ENCODE measurements around the gene RIT2.

Gene RIT2

GRCh38 chr18:42814618-42815017 is 300.9 kb downstream of the RIT2 start:
- no peak overlapping the region for H3K9ac ChIP-seq (ENCODE audit: low read length)
- no peaks in the 10 kb centered on the region for H3F3A ChIP-seq (ENCODE audit: insufficient read depth, low read length)
- no peaks in the 10 kb centered on the region for H3K4me1 ChIP-seq (ENCODE audit: low read length)
- TF ChIP-seq EZH2 (optimal IDR thresholded peaks at IDR 0.05; ENCODE audit: low read depth, low read length): no peak
- TF ChIP-seq EZH2phosphoT487 (IDR thresholded peaks at IDR 0.05; ENCODE audit: low read length): no peak
- no peak for TF ChIP-seq CTCF (IDR thresholded peaks at IDR 0.05; ENCODE audit: low read length)
- H2AFZ ChIP-seq (ENCODE audit: low read length): no peak overlapping the region
- H3K79me2 ChIP-seq (ENCODE audit: low read length): no peaks in the 10 kb centered on the region
- no peak overlapping the region for H3K27ac ChIP-seq (ENCODE audit: low read length)
- no peaks in the 10 kb centered on the region for H3K27me3 ChIP-seq (replicated peaks; ENCODE audit: insufficient read depth, low read length)
- H3K9me3 ChIP-seq (replicated peaks; ENCODE audit: insufficient read depth, low read length): no peaks in the 10 kb centered on the region
- H3K36me3 ChIP-seq (replicated peaks; ENCODE audit: insufficient read depth, low read length): no peaks in the 10 kb centered on the region
- no peak overlapping the region for H3K4me3 ChIP-seq (ENCODE audit: low read length)
- H3K9me2 ChIP-seq (replicated peaks; ENCODE audit: insufficient read depth, low read length): no peaks in the 10 kb centered on the region
- H4K20me1 ChIP-seq (ENCODE audit: insufficient read depth, low read length): no peaks in the 10 kb centered on the region
- no peak for DNase-seq
- H3K4me2 ChIP-seq (ENCODE audit: low read depth, low read length): no peak overlapping the region

- Histone ChIP-seq H3K27ac (ENCODE audit: low read length) (no peak overlapping the region), H3K36me3 (replicated peaks; ENCODE audit: insufficient read depth, low read length) (no peaks in the 10 kb centered on the region), H3K27me3 (replicated peaks; ENCODE audit: insufficient read depth, low read length) (no peaks in the 10 kb centered on the region), H3K9me2 (replicated peaks; ENCODE audit: insufficient read depth, low read length) (no peaks in the 10 kb centered on the region), H3K9ac (ENCODE audit: low read length) (no peak overlapping the region), H2AFZ (ENCODE audit: low read length) (no peak overlapping the region), H3F3A (ENCODE audit: insufficient read depth, low read length) (no peaks in the 10 kb centered on the region), H3K9me3 (replicated peaks; ENCODE audit: insufficient read depth, low read length) (no peaks in the 10 kb centered on the region), H3K79me2 (ENCODE audit: low read length) (no peaks in the 10 kb centered on the region), H3K4me3 (ENCODE audit: low read length) (no peak overlapping the region), H3K4me1 (ENCODE audit: low read length) (no peaks in the 10 kb centered on the region), H4K20me1 (ENCODE audit: insufficient read depth, low read length) (no peaks in the 10 kb centered on the region), H3K4me2 (ENCODE audit: low read depth, low read length) (no peak overlapping the region)
- no peak for TF ChIP-seq EZH2 (optimal IDR thresholded peaks at IDR 0.05; ENCODE audit: low read depth, low read length)
- TF ChIP-seq CTCF (IDR thresholded peaks at IDR 0.05; ENCODE audit: low read length): no peak
- no peak for TF ChIP-seq EZH2phosphoT487 (IDR thresholded peaks at IDR 0.05; ENCODE audit: low read length)
- DNase-seq: no peak
Observed at GRCh38 chr18:42814184-42814583, 301.3 kb downstream of the RIT2 start.

- H3K9ac ChIP-seq (ENCODE audit: low read length): no peak overlapping the region
- no peaks in the 10 kb centered on the region for H4K20me1 ChIP-seq (ENCODE audit: insufficient read depth, low read length)
- no peaks in the 10 kb centered on the region for H3K79me2 ChIP-seq (ENCODE audit: low read length)
- H3K9me2 ChIP-seq (replicated peaks; ENCODE audit: insufficient read depth, low read length): no peaks in the 10 kb centered on the region
- no peak overlapping the region for H3K27ac ChIP-seq (ENCODE audit: low read length)
- H3K4me2 ChIP-seq (ENCODE audit: low read depth, low read length): no peak overlapping the region
- H3K4me1 ChIP-seq (ENCODE audit: low read length): no peaks in the 10 kb centered on the region
- no peaks in the 10 kb centered on the region for H3K36me3 ChIP-seq (replicated peaks; ENCODE audit: insufficient read depth, low read length)
- TF ChIP-seq EZH2 (optimal IDR thresholded peaks at IDR 0.05; ENCODE audit: low read depth, low read length): no peak
- no peak for TF ChIP-seq CTCF (IDR thresholded peaks at IDR 0.05; ENCODE audit: low read length)
- no peak for TF ChIP-seq EZH2phosphoT487 (IDR thresholded peaks at IDR 0.05; ENCODE audit: low read length)
- no peak overlapping the region for H3K4me3 ChIP-seq (ENCODE audit: low read length)
- H3K27me3 ChIP-seq (replicated peaks; ENCODE audit: insufficient read depth, low read length): no peaks in the 10 kb centered on the region
- no peak for DNase-seq
- H3F3A ChIP-seq (ENCODE audit: insufficient read depth, low read length): no peaks in the 10 kb centered on the region
- H2AFZ ChIP-seq (ENCODE audit: low read length): no peak overlapping the region
- H3K9me3 ChIP-seq (replicated peaks; ENCODE audit: insufficient read depth, low read length): no peaks in the 10 kb centered on the region
Observed at GRCh38 chr18:42813570-42813969, 301.9 kb downstream of the RIT2 start.
